Endothelial cell (in vitro differentiated cells): ENCODE measurements around the gene NIN. TPM values are rescaled to one million over a fixed set of nuclear protein-coding genes. Genes with fewer than 3 reads are reported as not detected.
A peak's percentile ranks its signal among the peaks of the same experiment; 100 is the strongest.

Source experiments
- DNase-seq: peaks from one replicate; pipeline ENCODE4 v3.0.0; 2021; ENCODE audit warnings: low spot score
- H3K27ac Mint-ChIP-seq: one replicate; pipeline ENCODE4 v1.8.0; 2021; ENCODE audit warnings: mixed read lengths, inconsistent platforms; ENCODE audit not compliant: unreplicated experiment
- H3K27me3 Mint-ChIP-seq: one replicate; pipeline ENCODE4 v1.8.0; 2021; ENCODE audit warnings: mild to moderate bottlenecking, moderate library complexity, mixed read lengths, inconsistent platforms; ENCODE audit not compliant: unreplicated experiment
- H3K36me3 Mint-ChIP-seq: one replicate; pipeline ENCODE4 v1.8.0; 2021; ENCODE audit warnings: mild to moderate bottlenecking, low read depth, mixed read lengths, inconsistent platforms; ENCODE audit not compliant: unreplicated experiment
- H3K4me1 Mint-ChIP-seq: one replicate; pipeline ENCODE4 v1.8.0; 2021; ENCODE audit warnings: mild to moderate bottlenecking, mixed read lengths, inconsistent platforms; ENCODE audit not compliant: unreplicated experiment
- H3K4me3 Mint-ChIP-seq: one replicate; pipeline ENCODE4 v1.8.0; 2021; ENCODE audit warnings: mild to moderate bottlenecking, mixed read lengths, inconsistent platforms; ENCODE audit not compliant: unreplicated experiment
- H3K9me3 Mint-ChIP-seq: one replicate; pipeline ENCODE4 v1.8.0; 2021; ENCODE audit warnings: mixed read lengths, inconsistent platforms; ENCODE audit not compliant: unreplicated experiment
- CTCF ChIP-seq: fragments of 200-600 bp; sonication (generic); IDR thresholded peaks from one replicate; pipeline ENCODE4 v1.5.0; 2021; ENCODE audit warnings: antibody characterized with exemption; ENCODE audit not compliant: unreplicated experiment
- total RNA-seq: library from RNA; stranded (reverse); fragmentation: NEBNext Ultra II Directional; extraction: Animal tissue kit (Norgen Biotek cat#: 25700); gene quantifications from one replicate; pipeline ENCODE4 v1.2.1, GENCODE V29; 2021; ENCODE audit not compliant: unreplicated experiment

Gene NIN
- total RNA-seq, 1 donor from 2014 or later: 50.0 TPM

GRCh38 chr14:50750323-50750722 lies 80.6 kb downstream of the NIN start:
- peak overlapping the region; percentile 45 for H3K4me3 Mint-ChIP-seq
- H3K9me3 Mint-ChIP-seq: no peaks in the 10 kb centered on the region
- H3K27me3 Mint-ChIP-seq: no peaks in the 10 kb centered on the region
- DNase-seq: no peak
- peaks cover 10% of the 10 kb centered on the region for H3K4me1 Mint-ChIP-seq
- H3K36me3 Mint-ChIP-seq: peaks cover 21% of the 10 kb centered on the region
- H3K27ac Mint-ChIP-seq: no peak overlapping the region
- TF ChIP-seq CTCF: no peak

GRCh38 chr14:50745401-50746058 lies 85.4 kb downstream of the NIN start:
- no peak overlapping the region for H3K27ac Mint-ChIP-seq
- peaks cover 10% of the 10 kb centered on the region for H3K4me1 Mint-ChIP-seq
- no peaks in the 10 kb centered on the region for H3K9me3 Mint-ChIP-seq
- no peak for TF ChIP-seq CTCF
- peaks cover 18% of the 10 kb centered on the region for H3K36me3 Mint-ChIP-seq
- no peak for DNase-seq
- no peak overlapping the region for H3K4me3 Mint-ChIP-seq
- H3K27me3 Mint-ChIP-seq: no peaks in the 10 kb centered on the region

GRCh38 chr14:50744231-50744630 lies 86.7 kb downstream of the NIN start:
- peaks cover 11% of the 10 kb centered on the region for H3K36me3 Mint-ChIP-seq
- peaks cover 10% of the 10 kb centered on the region for H3K4me1 Mint-ChIP-seq
- no peaks in the 10 kb centered on the region for H3K9me3 Mint-ChIP-seq
- no peak overlapping the region for H3K27ac Mint-ChIP-seq
- DNase-seq: no peak
- TF ChIP-seq CTCF: no peak
- no peaks in the 10 kb centered on the region for H3K27me3 Mint-ChIP-seq
- no peak overlapping the region for H3K4me3 Mint-ChIP-seq

GRCh38 chr14:50741567-50741966 lies 89.4 kb downstream of the NIN start:
- H3K4me3 Mint-ChIP-seq: no peak overlapping the region
- no peaks in the 10 kb centered on the region for H3K27me3 Mint-ChIP-seq
- no peak for DNase-seq
- no peaks in the 10 kb centered on the region for H3K4me1 Mint-ChIP-seq
- no peak overlapping the region for H3K27ac Mint-ChIP-seq
- no peaks in the 10 kb centered on the region for H3K9me3 Mint-ChIP-seq
- peaks cover 15% of the 10 kb centered on the region for H3K36me3 Mint-ChIP-seq
- no peak for TF ChIP-seq CTCF

- no peak for TF ChIP-seq CTCF
- Mint-ChIP-seq H3K36me3 (peaks cover 15% of the 10 kb centered on the region), H3K27me3 (no peaks in the 10 kb centered on the region), H3K4me1 (no peaks in the 10 kb centered on the region), H3K9me3 (no peaks in the 10 kb centered on the region), H3K27ac (no peak overlapping the region), H3K4me3 (no peak overlapping the region)
- no peak for DNase-seq
These were observed 90.1 kb downstream of the NIN start for GRCh38 chr14:50740856-50741255.
